Measurements from ENCODE around the gene SLC25A29.

DNA sequence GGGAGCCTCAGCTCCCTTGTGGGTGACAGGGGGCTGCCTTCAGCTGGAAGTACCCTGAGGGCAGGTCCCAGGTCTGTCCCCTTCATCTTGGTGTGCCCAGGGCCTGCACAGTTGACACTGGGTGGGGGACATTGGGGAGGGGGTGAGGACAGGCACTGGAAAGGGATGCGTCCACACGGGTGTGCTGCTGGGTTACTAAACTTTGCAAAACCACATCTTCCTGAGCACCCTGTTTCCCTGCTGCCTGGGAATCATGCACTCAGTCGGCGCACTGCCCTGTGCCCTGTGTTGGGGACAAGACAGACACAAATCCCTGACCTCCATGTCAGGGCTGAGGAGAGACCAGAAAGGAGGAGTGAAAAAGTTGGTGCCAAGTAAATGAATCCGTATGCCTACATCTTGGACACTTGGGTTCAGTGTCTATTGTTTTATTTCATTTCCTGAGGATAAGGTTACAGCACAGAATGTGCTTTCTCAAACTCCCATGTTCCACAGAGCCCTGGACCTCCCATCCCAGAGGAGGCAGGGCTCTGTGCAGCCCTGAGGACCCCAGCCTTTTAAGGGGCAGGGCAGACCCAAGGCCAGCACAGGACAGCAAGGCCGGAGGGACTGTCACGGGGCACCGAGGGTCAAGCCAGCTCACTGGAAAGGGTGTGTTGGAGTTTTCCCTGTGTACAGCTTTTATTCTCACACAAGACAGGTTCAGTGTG, 2.9 kb upstream of the SLC25A29 start:
- TF ChIP-seq MYBL2 (CRISPR knock-in tag; IDR thresholded peaks at IDR 0.05) = no peak
- TF ChIP-seq, protein P1, sequence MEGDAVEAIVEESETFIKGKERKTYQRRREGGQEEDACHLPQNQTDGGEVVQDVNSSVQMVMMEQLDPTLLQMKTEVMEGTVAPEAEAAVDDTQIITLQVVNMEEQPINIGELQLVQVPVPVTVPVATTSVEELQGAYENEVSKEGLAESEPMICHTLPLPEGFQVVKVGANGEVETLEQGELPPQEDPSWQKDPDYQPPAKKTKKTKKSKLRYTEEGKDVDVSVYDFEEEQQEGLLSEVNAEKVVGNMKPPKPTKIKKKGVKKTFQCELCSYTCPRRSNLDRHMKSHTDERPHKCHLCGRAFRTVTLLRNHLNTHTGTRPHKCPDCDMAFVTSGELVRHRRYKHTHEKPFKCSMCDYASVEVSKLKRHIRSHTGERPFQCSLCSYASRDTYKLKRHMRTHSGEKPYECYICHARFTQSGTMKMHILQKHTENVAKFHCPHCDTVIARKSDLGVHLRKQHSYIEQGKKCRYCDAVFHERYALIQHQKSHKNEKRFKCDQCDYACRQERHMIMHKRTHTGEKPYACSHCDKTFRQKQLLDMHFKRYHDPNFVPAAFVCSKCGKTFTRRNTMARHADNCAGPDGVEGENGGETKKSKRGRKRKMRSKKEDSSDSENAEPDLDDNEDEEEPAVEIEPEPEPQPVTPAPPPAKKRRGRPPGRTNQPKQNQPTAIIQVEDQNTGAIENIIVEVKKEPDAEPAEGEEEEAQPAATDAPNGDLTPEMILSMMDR (IDR thresholded peaks at IDR 0.05) = no peak
